Fibroblast of villous mesenchyme (primary cell): ENCODE data around the gene ACOXL. TPM values are rescaled to one million over a fixed set of nuclear protein-coding genes. Genes with fewer than 3 reads are reported as not detected.
"Not testable (repeated sequence)": the region's sequence is repeated elsewhere in the genome, so short reads cannot be mapped to it uniquely, and the experiment has no call there.

Experiments
- DNase-seq: peaks from one replicate; pipeline ENCODE4 v3.0.0-alpha.2; 2010; ENCODE audit warnings: low read depth
- H3K4me3 ChIP-seq: 2 replicates; pipeline ENCODE4 v1.5.1; 2011; ENCODE audit warnings: low read depth, mild to moderate bottlenecking, low read length
- CTCF ChIP-seq: IDR thresholded peaks from 2 replicates; pipeline ENCODE4 v1.5.1; 2012; ENCODE audit warnings: low read depth, mild to moderate bottlenecking, low read length; ENCODE audit not compliant: insufficient read depth
- total RNA-seq: library from RNA; depleted of rRNA; stranded (reverse); fragments of >200 nt; gene quantifications from 2 replicates; pipeline ENCODE4 v1.2.3, GENCODE V29; 2012

The ACOXL gene
- total RNA-seq, 1 donor = not detected

- H3K4me3 ChIP-seq = no peak overlapping the region
- TF ChIP-seq CTCF = no peak
- DNase-seq = no peak
Observed at GRCh38 chr2:110852541-110853263, 120.3 kb downstream of the ACOXL start.

- DNase-seq = peak; percentile 24
- H3K4me3 ChIP-seq = no peak overlapping the region
- TF ChIP-seq CTCF = peak; percentile 65
Observed at GRCh38 chr2:110853516-110853915, 121.1 kb downstream of the ACOXL start.

- no peak overlapping the region for H3K4me3 ChIP-seq
- DNase-seq = no peak
- TF ChIP-seq CTCF = no peak
Observed at GRCh38 chr2:110853948-110854347, 121.6 kb downstream of the ACOXL start.

- peak; percentile 40 for TF ChIP-seq CTCF
- no peak for DNase-seq
- H3K4me3 ChIP-seq = no peak overlapping the region
Observed at GRCh38 chr2:110854355-110855081, 122.1 kb downstream of the ACOXL start.

- not testable (repeated sequence) for DNase-seq, H3K4me3 ChIP-seq
Observed at GRCh38 chr2:110855841-110856240, 123.5 kb downstream of the ACOXL start.

GRCh38 chr2:110858135-110858725 lies 125.9 kb downstream of the ACOXL start:
- DNase-seq = no peak
- H3K4me3 ChIP-seq = no peak overlapping the region
- TF ChIP-seq CTCF = no peak

- no peak for TF ChIP-seq CTCF
Observed at GRCh38 chr2:110858993-110859701, 126.8 kb downstream of the ACOXL start.

More at GRCh38 chr2:110858993-110859701, 126.8 kb downstream of the ACOXL start:
- no peak overlapping the region for H3K4me3 ChIP-seq
- no peak for DNase-seq
